GM12878 (cell line): ENCODE results near the gene ACSS1. TPM values are rescaled to one million over a fixed set of nuclear protein-coding genes. Genes with fewer than 3 reads are reported as not detected.

Experiments
- ATAC-seq: fragments of 200-7000 bp; cut with Tn5 transposase; 3 replicates; pipeline ENCODE4 v1.9.1; 2020; ENCODE audit warnings: mild to moderate bottlenecking, moderate library complexity
- BruUV-seq: library from RNA; stranded (reverse); fragments of 400-500 nt; replicated peaks from 2 replicates; lab custom pipeline; 2021; lab: Mats Ljungman, UMichigan
- CTCF ChIA-PET: fragments of 300-600 bp; sonication (Branson Sonifier 250); formaldehyde crosslinking; extraction: SDS; loops from one replicate; lab custom pipeline; 2021; ENCODE audit warnings: inconsistent platforms; lab: Yijun Ruan, JAX
- POLR2A ChIA-PET: fragments of 350-600 bp; formaldehyde crosslinking; extraction: SDS; loops from one replicate; lab custom pipeline; 2021; ENCODE audit warnings: inconsistent platforms; lab: Charles Lee
- RAD21 ChIA-PET: fragments of 300-600 bp; sonication (Branson Sonifier 250); formaldehyde crosslinking; loops from one replicate; lab custom pipeline; 2023; ENCODE audit warnings: antibody characterized with exemption; ENCODE audit not compliant: unreplicated experiment; lab: Charles Lee
- SMC1A ChIA-PET: fragments of 300-600 bp; sonication (Branson Sonifier 250); formaldehyde crosslinking; loops from one replicate; lab custom pipeline; 2023; ENCODE audit not compliant: unreplicated experiment, uncharacterized antibody; lab: Charles Lee
- DNase-seq: peaks from one replicate; pipeline ENCODE4 v3.0.0-alpha.2; 2011; ENCODE audit warnings: low read depth, low spot score
- FAIRE-seq: peaks from 3 replicates; lab custom pipeline; 2011; peaks lifted over from hg19 to GRCh38; lab: Jason Lieb, UNC
- H2AFZ ChIP-seq: 2 replicates; pipeline ENCODE4 v1.6.0; 2011; ENCODE audit warnings: low read depth, low read length, control low read depth; ENCODE audit not compliant: control insufficient read depth
- H3K27ac ChIP-seq: 2 replicates; pipeline ENCODE4 v1.5.1; 2011; ENCODE audit warnings: control low read depth; ENCODE audit not compliant: control insufficient read depth, insufficient read depth
- H3K27me3 ChIP-seq, 2 experiments: replicated peaks in 1 of 2; 2 replicates each; pipeline versions ENCODE4 v1.6.0 to v1.6.1; 2011; ENCODE audit warnings: low read length in 1 of 2; ENCODE audit not compliant: control insufficient read depth in 2 of 2, insufficient read depth in 2 of 2
- H3K36me3 ChIP-seq, 2 experiments: 2 replicates each; pipeline ENCODE4 v1.5.1; 2011; ENCODE audit warnings: low read length in 1 of 2; ENCODE audit not compliant: control insufficient read depth in 2 of 2, insufficient read depth in 2 of 2
- H3K4me1 ChIP-seq: 2 replicates; pipeline ENCODE4 v1.6.1; 2011; ENCODE audit warnings: mild to moderate bottlenecking, low read length, moderate library complexity, mixed read lengths; ENCODE audit not compliant: control insufficient read depth, insufficient read depth
- H3K4me2 ChIP-seq: 2 replicates; pipeline ENCODE4 v1.6.0; 2011; ENCODE audit warnings: control low read depth; ENCODE audit not compliant: control insufficient read depth, insufficient read depth
- H3K4me3 ChIP-seq: fragments of 200-600 bp; sonication (generic); 2 replicates; pipeline ENCODE4 v1.5.1; 2016
- H3K79me2 ChIP-seq: 2 replicates; pipeline ENCODE4 v1.6.0; 2011; ENCODE audit warnings: low read length; ENCODE audit not compliant: control insufficient read depth, insufficient read depth
- H3K9ac ChIP-seq: 2 replicates; pipeline ENCODE4 v1.8.0; 2011; ENCODE audit warnings: low read length, control low read depth, mixed read lengths; ENCODE audit not compliant: control insufficient read depth, insufficient read depth
- H3K9me3 ChIP-seq: replicated peaks from 3 replicates; pipeline ENCODE4 v1.5.1; 2011; ENCODE audit warnings: mild to moderate bottlenecking, low read length; ENCODE audit not compliant: control insufficient read depth, insufficient read depth
- H4K20me1 ChIP-seq: 2 replicates; pipeline ENCODE4 v1.6.0; 2011; ENCODE audit not compliant: control insufficient read depth, insufficient read depth
- CHD4 ChIP-seq: fragments of 200-600 bp; sonication (generic); IDR thresholded peaks from 2 replicates; pipeline ENCODE4 v1.6.1; 2016; ENCODE audit warnings: mild to moderate bottlenecking
- EZH2 ChIP-seq: IDR thresholded peaks from 2 replicates; pipeline ENCODE4 v1.6.1; 2012; ENCODE audit warnings: low read depth, mild to moderate bottlenecking, control low read depth, inconsistent platforms, low read length, borderline replicate concordance; ENCODE audit not compliant: control insufficient read depth
- IRF4 ChIP-seq: IDR thresholded peaks from 2 replicates; pipeline ENCODE4 v1.6.1; 2011; ENCODE audit warnings: low read depth, low read length
- KAT2A ChIP-seq: conservative IDR thresholded peaks from 2 replicates; pipeline ENCODE4 v1.6.1; 2011; ENCODE audit warnings: low read depth, low read length; ENCODE audit not compliant: control insufficient read depth
- NKRF ChIP-seq: fragments of 450-650 bp; conservative IDR thresholded peaks from 2 replicates; pipeline ENCODE4 v1.6.1; 2017; ENCODE audit warnings: mild to moderate bottlenecking, moderate library complexity
- NR2F1 ChIP-seq: fragments of 450-650 bp; conservative IDR thresholded peaks from 2 replicates; pipeline ENCODE4 v1.6.1; 2017; ENCODE audit warnings: mild to moderate bottlenecking
- PML ChIP-seq: IDR thresholded peaks from 2 replicates; pipeline ENCODE4 v1.6.1; 2012; ENCODE audit warnings: low read length, inconsistent platforms
- WGBS: methylation state at CpG from one replicate; pipeline ENCODE4 v1.1.6; 2016; ENCODE audit warnings: low lambda C conversion rate; ENCODE audit not compliant: insufficient replicate concordance, insufficient coverage; ENCODE audit errors: missing lambda C conversion rate; 5-methylcytosine and 5-hydroxymethylcytosine counted together
- in situ Hi-C: fragments of 300-500 bp; cut with MboI; formaldehyde crosslinking; loops from 9 replicates; pipeline ENCODE4 v1.14.3; 2018; ENCODE audit warnings: mixed read lengths
- intact Hi-C: fragments of 100-400 bp; cut with micrococcal nuclease; formaldehyde crosslinking; loops from one replicate; pipeline ENCODE4 v1.14.2; 2022; ENCODE audit not compliant: unreplicated experiment
- polyA plus RNA-seq, 11 experiments: library from polyadenylated mRNA; depleted of rRNA in 4 of 11; unstranded in 6 of 11; stranded (reverse) in 5 of 11; fragments of >200 nt; fragmentation: Nextera tagmentation in 4 of 11; fragmentation: Illumina TruSeq in 1 of 11; extraction: Ambion mirVana in 4 of 11; extraction: Trizol in 1 of 11; gene quantifications; 1 replicate in 1 of 11; 2 replicates in 10 of 11; pipeline versions ENCODE4 v1.2.1 to v1.2.3, GENCODE V29; 2011 to 2016; ENCODE audit warnings: inconsistent platforms in 2 of 11, missing spikeins in 2 of 11, low read depth in 1 of 11
- total RNA-seq, 4 experiments: library from RNA; depleted of rRNA in 3 of 4; stranded (reverse); fragments of >200 nt in 3 of 4; fragmentation: Illumina TruSeq in 1 of 4; extraction: Trizol in 1 of 4; gene quantifications; 2 replicates each; pipeline versions ENCODE4 v1.2.1 to v1.2.3, GENCODE V29; 2013 to 2021

The ACSS1 gene
- total and polyA plus RNA-seq, 10 of the 15 experiments (the other 5 are each of a cell fraction or from before 2014, with no cell fraction given) = 1.3 to 44.9 (median 31.1) TPM

GRCh38 chr20:25000268-25000801 lies 57.6 kb downstream of the ACSS1 start:
- Histone ChIP-seq H3K9ac (no peak overlapping the region), H3K27me3 (no peaks in the 10 kb centered on the region), H3K79me2 (no peaks in the 10 kb centered on the region), H3K9me3 (no peaks in the 10 kb centered on the region), H2AFZ (no peak overlapping the region), H3K4me1 (no peaks in the 10 kb centered on the region), H4K20me1 (no peaks in the 10 kb centered on the region), H3K27ac (no peak overlapping the region), H3K36me3 (no peaks in the 10 kb centered on the region; a peak in 1 of 4 replicates), H3K4me2 (no peak overlapping the region), H3K4me3 (no peak overlapping the region)
- ATAC-seq = no peak
- intact Hi-C loops (no loop called here), in situ Hi-C loops (no loop called here)
- RAD21 ChIA-PET = interaction anchor here (1.3 to 2.1 kb wide), 2 partner anchors 65 to 70 kb away, joined by 3 to 14 read pairs; no protein-coding TSS in a partner anchor
- CTCF ChIA-PET = interaction anchor here (1.0 to 13.8 kb wide), 2 partner anchors 33 to 60 kb away, joined by 3 to 244 read pairs; partner anchors contain the start of gene ACSS1
- WGBS = 42% methylated on average over 4 of the region's 4 CpGs
- DNase-seq = no peak
- SMC1A ChIA-PET = interaction anchor here (1.5 kb wide), 1 partner anchor 92 kb away, joined by 3 read pairs; no protein-coding TSS in a partner anchor
- BruUV-seq = no TSS peak
- no peak for TF ChIP-seq CHD4
- no peak for TF ChIP-seq EZH2
- no peak for TF ChIP-seq PML
- TF ChIP-seq NR2F1 = no peak
- TF ChIP-seq NKRF = no peak
- TF ChIP-seq IRF4 = no peak
- TF ChIP-seq KAT2A = no peak
- POLR2A ChIA-PET = no interaction called here
- FAIRE-seq = no peak
